NOMO-1 treated with dmso at 0.1 percent for 144 hours (cell line): Measurements from ENCODE around the gene ZFAND4.
"Not testable (repeated sequence)": the region's sequence is repeated elsewhere in the genome, so short reads cannot be mapped to it uniquely, and the experiment has no call there.

ENCODE experiments used
- DNase-seq: peaks from one replicate; lab custom pipeline; 2025; ENCODE audit not compliant: unreplicated experiment; lab: John Stamatoyannopoulos, UW

The ZFAND4 gene

DNA sequence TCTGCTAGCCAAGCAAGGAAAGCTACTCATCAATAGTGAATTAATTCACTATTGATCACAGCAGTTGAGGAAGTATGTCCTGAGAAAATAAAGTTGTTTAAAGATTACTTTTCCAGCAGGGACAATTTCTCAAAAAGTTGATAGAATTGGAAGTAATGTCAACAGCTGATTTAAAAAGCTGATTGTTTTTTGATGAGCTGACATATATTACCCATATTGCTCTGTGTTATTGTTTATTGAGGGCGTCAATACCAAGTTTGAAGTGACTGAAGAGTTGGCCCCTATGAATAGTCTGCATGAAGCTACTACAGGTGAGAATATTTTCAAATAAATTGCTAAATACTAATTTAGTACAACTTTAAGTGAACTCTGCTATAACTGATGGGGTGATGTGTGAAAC, 28.0 kb downstream of the ZFAND4 start:
- DNase-seq: no peak

DNA sequence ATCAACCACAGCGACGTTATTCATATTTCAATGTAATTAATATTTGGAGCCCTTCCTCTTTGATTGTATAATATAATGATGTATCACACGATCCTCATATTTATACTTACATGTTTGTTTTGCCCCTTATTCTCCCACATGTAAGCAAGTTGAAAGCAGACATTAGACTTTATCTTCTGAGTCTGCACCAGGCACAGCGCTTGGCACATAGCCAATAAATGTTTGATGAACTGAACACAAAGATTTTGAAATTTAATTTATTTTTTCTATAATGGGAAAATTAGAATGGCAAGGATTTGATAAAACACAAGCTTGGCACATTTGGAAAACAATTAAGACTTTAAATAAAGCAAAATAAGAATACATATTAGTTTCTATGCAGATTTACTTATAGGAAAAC, 31.6 kb downstream of the ZFAND4 start:
- DNase-seq: no peak

DNA sequence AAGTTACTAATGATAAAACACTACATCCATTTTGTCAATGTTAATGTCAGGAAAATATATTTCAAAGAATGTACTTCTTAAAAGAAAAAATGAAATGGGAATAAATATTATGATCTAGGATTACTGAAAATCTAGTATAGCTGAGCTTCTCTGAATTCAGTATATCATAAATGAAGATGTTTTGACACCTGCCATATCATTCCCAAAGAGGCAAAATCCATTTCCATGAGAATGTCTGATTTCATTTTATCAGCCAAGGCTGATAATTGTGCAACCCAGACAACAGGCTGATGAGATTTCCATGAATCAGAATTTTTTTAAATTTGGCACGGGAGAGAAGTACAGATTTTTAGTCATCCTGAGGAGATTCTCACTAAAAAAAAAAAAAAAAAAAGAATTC, 32.5 kb downstream of the ZFAND4 start:
- DNase-seq: no peak

DNA sequence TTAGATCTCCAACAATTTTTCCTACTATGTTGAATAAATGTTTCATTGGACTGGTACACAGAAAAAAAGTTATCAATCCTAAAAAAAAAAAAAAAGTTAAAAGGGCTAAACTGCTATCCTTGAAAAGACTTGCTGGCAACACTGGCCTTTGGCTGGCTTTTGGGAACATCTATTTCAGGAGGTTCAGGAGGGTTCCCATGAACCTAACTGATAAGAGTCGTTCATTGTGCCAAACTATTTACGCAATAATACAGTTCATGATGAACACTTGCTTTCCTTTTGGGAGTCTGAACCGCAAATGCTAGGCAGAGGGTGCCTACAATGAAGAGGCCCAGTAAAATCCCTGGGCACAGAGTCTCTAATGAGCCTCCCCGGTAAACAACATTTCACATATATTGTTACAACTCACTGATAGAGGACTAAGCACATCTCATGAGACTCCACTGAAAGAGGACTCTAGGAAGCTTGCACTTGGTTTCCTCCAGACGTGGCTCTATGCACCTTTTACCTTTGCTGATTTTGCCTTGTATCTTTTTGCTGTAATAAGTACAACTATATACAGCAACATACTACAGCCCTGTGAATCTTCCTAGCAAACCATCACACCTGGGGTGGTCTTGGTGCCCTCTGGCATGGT, 45.0 kb downstream of the ZFAND4 start:
- DNase-seq: no peak

DNA sequence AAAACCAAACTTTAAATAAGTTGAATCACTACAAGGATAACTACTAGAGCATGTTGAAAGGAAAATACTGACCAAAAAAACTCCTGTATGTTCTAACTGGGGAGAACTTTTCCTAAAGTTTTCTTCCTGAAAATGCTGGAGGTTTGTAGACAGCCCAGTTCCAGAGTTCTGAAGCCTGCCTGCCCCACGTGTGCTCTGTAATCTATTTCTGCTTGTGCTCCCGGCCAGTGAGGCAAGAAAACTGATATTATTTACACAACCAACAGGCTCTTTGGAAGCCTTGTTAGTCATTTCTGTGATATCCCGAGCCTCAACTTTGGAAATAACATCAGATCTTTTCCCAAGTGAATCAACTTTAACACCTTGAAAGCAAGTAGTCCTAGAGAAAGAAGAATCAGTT, 46.7 kb downstream of the ZFAND4 start:
- no peak for DNase-seq

DNA sequence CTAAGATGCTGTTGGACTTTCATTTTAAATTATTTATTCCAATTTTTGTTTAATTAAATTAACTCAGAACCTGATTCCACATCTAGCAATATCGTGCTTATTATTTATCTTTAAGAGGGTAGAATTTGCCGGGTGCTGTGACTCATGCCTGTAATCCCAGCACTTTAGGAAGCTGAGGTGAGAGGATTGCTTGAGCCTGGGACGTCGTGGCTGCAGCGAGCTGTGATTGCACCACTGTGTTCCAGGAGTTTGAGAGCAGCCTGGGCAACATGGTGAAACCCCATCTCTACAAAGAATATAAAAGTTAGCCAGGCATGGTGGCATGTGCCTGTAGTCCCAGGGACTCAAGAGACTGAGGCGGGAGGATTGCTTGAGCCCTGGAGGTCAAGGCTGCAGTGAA, 47.8 kb downstream of the ZFAND4 start:
- DNase-seq: no peak

DNA sequence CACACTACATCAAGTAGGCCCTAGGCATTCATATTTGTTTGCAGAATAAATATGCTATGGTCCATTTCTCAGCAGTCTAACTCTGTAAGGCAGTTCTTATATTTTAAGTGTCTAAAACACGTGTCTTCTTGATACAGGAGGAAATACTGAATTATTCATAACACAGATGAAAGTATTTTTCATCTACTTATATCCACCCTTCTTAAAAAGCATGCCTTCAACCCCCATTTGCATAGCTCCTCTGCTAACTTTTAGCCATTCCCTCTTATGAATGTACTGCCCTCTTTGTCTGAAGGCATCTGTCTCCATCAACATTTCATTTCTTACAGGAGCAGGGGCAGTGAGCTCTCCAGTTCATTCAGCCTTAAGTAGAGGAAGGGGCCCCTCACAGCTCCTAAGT, 57.7 kb downstream of the ZFAND4 start:
- DNase-seq: no peak

DNA sequence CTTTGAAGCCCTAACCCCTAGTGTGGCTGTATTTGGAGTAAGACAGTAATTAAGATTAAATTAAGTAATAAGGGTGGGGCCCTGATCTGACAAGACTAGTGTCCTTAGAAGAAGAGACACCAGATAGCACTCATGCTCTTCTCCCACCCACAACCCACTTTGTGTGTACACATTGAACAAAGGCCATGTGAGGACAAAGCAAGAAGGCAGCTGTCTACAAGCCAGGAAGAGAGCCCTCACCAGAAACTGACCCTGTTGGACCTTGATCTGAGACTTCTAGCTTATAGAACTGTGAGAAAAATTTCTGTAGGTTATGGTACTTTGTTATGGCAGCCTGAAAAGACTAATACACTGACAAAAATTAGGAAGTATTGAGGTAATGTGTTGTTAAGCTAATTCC, 59.8 kb downstream of the ZFAND4 start:
- DNase-seq: no peak

DNA sequence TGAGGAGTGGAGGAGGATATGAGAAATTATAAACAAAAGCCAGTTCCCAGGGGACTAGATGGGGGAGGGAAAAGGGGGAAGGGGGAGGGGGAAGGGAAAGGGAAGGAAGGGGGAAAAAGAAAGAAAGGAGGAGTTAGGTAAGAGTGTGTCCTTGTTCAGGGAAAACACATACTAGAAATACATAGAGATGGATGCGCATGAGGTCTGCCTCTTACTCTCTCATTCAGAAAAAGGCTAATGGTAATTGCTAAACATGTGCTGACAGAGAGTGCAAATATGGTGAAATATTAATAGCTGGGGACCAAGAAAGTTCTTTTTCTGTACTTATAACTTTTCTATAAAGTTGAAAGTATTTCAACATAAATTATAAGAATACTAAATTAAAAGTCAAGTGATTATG, 64.5 kb downstream of the ZFAND4 start:
- no peak for DNase-seq

DNA sequence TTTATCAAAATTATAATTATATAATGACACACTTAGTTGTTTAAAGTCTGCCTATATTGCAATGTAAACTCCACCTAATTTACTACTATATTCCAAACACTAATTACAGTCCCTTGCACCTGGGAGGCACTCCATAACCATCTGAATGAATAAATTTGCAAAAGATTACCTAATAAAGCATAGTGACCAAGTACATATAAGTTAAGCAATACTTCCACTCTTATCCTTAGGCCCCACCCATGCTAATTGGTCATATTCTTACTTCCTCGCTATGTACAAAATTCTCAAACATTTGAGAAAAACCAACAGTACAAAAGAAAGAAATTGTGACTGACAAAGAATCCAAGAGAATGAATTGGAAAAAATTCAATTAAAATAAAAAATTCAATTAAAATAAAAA, 65.3 kb downstream of the ZFAND4 start:
- DNase-seq: no peak

DNA sequence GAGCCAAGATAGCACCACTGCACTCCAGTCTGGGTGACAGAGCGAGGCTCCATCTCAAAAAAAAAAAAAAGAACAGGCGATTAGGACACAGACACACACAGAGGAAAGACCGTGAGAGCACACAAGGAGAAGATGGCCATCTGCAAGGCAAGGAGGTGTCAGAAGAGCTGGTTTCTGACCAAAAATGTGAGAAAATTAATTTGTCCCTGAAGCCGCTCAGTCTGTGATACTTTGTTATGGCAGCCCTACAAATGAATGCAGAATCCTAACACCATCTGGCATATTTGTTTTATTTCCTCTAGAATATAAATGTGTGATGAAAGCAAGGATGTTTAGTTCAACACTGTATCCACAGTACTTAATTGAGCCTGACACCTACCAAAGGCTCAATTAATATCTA, 69.7 kb downstream of the ZFAND4 start:
- no peak for DNase-seq

DNA sequence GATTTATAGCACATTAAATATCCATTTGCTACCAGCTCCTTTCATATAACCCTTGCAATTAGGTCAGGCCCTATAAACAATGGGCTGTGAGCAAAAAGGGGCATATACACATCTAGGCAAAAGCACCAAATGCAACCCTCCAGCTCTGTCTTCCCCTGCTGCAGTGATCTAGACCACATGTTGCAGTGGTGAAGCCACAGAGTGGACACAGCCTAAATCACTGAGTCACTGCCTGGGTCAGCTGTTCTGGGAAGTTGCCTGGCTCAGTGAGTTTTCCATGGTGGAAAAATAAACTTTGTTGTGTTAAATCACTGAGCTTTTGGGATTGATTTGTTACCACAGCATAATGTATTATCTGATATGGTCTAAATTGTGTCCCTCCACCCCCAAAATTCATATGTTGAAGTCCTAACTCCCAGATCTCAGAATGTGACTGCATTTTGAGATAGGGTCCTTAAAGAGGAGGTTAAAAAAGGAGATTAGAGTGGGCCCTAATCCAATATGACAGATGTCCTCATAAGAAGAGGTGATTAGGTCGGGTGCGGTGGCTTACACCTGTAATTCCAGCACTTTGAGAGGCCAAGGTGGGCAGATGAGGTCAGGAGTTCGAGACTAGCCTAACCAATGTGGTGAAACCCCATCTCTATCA, 70.4 kb downstream of the ZFAND4 start:
- DNase-seq: no peak

DNA sequence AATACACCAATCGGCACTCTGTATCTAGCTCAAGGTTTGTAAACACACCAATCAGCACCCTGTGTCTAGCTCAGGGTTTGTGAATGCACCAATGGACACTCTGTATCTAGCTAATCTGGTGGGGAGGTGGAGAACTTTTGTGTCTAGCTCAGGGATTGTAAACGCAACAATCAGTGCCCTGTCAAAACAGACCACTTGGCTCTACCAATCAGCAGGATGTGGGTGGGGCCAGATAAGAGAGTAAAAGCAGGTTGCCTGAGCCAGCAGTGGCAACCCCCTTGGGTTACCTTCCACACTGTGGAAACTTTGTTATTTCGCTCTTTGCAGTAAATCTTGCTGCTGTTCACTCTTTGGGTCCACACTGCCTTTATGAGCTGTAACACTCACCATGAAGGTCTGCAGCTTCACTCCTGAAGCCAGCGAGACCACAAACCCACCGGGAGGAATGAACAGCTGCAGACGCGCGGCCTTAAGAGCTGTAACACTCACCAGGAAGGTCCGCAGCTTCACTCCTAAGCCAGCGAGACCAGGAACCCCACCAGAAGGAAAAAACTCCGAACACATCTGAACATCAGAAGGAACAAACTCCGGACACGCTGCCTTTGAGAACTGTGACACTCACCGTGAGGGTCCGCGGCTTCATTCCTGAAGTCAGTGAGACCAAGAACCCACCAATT, 71.2 kb downstream of the ZFAND4 start:
- DNase-seq: not testable (repeated sequence)

DNA sequence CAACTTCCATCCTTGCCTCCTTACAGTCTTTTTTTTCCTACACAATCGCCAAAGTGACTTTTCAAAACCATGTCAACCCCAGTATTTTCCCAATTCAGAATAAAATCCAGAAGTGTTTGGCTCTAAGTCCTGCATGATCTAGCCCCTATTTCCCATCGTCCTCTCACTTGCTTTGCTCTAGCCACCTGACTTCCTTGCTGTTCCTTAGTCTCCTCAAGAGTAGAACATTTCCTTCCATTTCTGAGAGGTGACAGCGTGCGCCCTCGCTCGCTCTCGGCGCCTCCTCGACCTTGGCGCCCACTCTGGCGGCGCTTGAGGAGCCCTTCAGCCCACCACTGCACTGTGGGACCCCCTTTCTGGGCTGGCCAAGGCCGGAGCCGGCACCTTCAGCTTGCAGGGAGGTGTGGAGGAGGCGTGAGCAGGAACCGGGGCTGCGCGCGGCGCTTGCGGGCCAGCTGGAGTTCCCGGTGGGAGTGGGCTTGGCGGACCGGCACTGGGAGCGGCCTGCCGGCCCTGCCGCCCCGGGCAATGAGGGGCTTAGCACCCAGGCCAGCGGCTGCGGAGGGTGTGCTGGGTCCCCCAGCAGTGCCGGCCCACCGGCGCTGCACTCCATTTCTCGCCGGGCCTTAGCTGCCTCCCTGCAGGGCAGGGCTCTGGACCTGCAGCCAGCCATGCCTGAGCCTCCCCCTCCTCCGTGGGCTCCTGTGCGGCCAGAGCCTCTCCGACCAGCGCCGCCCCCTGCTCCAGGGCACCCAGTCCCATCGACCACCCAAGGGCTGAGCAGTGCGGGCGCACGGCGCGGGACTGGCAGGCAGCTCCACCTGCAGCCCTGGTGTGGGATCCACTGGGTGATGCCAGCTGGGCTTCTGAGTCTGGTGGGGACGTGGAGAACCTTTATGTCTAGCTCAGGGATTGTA, 72.0 kb downstream of the ZFAND4 start:
- DNase-seq: not testable (repeated sequence)

DNA sequence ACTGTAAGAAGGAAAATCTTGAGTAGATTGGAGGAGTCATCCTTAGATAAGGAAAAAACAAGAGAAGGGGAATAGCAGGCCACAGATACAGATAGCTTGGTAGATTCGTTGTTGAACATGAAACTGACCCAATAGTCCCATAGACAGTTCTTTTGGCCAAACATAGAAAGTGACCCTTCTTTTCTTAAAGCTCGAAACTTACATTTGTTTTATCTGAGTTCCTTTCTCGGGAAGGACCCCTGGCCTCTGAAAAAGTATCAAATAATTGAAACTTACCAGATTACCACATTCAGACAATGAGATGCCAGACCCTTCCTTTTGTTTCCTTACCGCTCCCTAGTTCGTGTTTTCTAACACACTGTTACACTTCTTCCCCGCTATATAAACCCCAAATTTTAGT, 72.9 kb downstream of the ZFAND4 start:
- no peak for DNase-seq

DNA sequence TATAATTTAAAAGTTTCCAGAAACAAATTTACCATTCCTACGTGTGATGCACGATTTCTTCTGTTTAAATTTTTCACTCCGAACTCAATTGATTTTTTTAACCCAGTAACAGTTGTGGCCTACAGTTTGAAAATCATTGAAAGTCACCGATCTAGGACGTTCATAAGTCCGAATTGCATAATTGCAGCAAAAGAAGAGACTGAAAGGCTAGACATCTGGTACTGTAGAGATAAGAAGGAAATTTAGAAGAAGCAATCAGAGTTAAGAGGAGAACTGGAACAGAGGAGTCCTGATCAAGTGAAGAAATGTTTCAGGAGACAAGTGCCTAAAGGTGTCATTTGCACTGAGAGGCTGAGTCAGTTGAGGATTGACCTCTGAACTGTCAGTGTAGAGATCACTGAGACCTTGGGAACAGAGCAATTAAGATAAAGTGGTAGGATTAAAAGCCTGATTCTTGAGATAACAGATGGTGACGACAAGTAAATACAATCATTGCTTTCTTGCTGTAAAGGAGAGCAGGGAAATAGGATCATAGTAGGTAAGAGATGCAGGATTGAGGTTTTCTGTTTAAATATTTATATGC, 73.5 kb downstream of the ZFAND4 start:
- DNase-seq: no peak

DNA sequence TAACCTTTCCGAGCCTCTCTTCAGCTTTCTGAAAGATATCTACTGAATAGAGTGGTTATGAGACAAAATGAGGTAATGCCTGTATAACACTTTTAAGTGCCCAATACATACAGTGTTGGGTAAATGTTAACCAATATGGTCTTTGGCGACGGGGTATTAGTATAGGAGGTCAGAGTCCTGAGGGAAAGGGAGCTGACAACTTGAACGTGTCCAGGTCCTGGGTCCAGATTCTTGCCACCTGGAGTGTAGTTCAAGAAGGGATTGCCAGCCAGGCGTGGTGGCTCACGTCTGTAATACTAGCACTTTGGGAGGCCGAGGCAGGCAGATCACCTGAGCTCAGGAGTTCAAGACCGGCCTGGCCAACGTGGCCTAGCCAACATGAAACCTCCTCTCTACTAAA, 76.0 kb downstream of the ZFAND4 start:
- no peak for DNase-seq

DNA sequence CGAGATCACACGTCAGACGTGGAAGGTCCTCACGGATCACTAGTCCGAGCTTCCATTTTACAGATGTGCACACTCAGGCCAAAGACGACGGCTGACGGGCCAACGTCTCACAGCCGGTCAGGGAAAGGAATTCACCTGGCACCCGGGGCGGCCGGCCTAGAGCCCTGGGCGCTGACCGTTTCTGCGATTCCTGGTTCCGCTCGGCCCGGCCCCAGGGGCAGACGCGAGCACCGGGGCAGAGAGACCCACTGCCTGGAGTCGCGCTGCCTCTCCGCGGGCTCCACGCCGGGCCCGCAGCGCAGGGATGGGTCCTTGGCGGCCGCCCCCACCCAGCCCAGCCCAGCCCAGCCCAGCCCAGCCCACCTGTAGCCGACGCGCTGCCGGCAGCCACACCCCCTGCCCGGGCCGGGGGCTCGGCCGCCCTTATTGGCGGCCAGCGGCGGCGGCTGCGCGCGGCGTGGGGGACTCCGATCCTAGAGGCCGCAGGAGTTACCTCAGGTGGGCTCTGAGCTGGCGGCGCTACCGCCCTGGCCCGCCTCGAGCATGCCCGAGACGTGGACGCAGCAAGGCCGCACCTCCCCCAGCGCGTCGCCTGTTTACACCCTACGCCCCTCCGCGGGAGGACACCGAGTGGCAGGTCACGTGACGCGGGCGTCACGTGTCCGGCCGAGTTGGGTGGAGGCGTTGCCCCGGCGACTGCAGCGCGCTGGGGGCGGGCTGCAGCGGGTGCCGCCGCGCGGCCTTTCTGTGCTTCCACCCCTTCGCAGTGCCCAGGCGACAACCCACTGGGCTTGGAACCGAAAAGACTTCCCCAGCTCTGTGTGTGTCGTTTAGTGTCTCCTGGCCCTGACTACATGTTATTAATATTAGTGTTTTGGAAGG, 78.1 kb downstream of the ZFAND4 start:
- peak; percentile 83 for DNase-seq

DNA sequence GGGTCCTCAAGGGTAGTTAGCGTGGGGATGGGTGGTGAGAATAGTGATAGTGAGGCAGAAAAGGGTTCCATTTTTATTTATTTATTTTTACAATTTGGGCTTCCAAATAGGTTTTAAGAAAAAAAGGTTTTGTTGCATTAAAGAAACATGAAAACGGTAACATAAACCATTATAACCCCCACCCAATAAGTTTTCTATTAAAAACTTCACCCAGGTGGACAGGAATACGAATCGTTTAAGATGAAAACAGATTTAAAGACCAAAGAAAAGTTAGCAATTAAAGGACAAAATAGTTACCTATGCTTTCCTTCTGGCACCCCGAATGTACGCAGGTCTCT, 78.7 kb downstream of the ZFAND4 start:
- DNase-seq: no peak

DNA sequence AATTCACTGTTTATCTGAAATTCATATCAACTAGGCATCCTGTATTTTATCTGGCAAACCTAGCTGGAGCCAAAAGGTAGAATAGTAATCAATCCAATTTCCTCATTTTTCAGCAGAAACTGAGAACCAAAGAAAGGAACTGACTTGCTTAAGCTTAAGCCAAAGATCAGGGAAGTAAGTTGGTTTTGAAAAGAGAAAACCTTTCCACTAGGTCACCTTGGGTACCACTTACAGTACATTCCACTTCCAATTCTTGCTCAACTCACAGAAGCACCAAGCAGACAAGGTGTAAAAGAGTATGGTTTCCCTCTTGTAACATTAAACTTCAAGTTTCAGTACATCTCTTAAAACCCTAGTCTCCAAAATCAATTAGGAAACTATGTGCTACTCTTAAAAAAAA, 79.6 kb downstream of the ZFAND4 start:
- peak; percentile 16 for DNase-seq
